ENCODE data around the gene PITPNM3.

The PITPNM3 gene

DNA sequence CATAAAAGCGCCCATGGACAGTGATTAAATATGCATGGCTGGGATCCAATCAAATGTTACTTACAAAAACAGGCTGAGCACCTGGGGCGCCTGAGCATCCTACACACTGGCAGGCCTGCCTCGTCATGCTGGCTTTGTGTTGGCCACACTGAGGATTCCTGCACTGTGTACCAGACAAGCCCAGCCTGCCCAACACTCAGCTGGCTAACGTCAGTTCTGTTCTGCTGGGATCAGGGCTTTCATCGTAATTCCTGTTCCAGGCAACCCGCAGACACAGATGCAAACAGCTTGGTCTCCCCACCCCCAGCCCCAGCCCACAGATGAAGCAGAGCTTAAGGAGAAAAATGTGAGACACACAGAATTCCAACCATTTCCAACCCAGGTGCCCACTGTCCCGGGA, 81.4 kb downstream of the PITPNM3 start:
- H3K4me3 ChIP-seq (ENCODE audit: low read depth, low read length), result no peak overlapping the region
- TF ChIP-seq, protein P1, sequence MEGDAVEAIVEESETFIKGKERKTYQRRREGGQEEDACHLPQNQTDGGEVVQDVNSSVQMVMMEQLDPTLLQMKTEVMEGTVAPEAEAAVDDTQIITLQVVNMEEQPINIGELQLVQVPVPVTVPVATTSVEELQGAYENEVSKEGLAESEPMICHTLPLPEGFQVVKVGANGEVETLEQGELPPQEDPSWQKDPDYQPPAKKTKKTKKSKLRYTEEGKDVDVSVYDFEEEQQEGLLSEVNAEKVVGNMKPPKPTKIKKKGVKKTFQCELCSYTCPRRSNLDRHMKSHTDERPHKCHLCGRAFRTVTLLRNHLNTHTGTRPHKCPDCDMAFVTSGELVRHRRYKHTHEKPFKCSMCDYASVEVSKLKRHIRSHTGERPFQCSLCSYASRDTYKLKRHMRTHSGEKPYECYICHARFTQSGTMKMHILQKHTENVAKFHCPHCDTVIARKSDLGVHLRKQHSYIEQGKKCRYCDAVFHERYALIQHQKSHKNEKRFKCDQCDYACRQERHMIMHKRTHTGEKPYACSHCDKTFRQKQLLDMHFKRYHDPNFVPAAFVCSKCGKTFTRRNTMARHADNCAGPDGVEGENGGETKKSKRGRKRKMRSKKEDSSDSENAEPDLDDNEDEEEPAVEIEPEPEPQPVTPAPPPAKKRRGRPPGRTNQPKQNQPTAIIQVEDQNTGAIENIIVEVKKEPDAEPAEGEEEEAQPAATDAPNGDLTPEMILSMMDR (IDR thresholded peaks at IDR 0.05; ENCODE audit: borderline replicate concordance, insufficient read depth, low read depth, low read length), result no peak

DNA sequence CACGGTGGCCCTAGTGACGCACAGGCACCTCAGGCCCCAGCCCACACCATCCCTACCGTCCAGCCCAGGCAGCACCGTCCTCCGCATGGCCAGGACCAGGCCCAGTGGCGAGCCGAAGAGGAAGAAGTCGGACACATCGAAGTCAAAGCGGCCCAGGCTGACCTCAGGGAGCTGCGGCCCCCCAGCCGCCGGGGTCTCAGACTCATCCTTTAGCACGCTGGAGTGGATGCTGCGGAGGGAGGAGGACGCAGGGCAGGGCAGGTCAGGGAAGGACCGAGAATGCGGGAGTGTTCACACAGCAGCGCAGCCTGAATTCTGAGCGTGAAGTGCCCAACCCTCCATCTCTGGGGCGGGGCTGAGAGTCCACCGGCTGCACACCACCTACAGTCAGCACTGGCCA, 82.0 kb downstream of the PITPNM3 start:
- H3K4me3 ChIP-seq (ENCODE audit: low read depth, low read length), result no peak overlapping the region
- TF ChIP-seq, protein P1 (IDR thresholded peaks at IDR 0.05; ENCODE audit: borderline replicate concordance, insufficient read depth, low read depth, low read length), result no peak

DNA sequence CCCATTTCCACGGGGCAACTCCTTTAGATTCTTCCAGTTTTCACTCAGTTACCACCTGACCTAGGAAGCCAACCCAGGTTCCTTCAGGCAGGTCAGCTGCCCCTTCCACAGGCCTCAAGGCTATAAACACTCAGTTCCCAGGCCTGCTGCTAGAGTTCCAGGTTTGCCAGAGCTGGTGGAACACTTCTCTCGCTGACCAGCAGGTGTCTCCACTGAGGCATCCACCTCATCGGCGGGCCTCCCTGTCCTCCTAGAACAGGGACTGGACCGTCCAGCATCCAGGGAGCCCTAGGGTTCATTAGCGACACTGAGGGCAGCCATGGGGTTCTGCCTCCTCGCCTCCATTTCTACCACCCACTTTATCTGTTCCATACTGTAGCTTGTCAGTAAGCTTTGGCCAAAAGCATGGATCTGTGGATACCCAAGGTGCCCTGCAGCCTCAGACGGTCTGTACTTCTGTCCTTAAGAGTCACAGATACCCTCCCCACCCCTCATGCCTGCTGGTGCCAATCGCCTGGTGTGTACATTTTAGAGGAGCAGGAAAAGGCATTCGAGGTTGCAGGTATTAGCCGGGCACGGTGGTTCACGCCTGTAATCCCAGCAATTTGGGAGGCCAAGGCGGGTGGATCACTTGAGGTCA, 83.1 kb downstream of the PITPNM3 start:
- TF ChIP-seq, protein P1 (IDR thresholded peaks at IDR 0.05; ENCODE audit: borderline replicate concordance, insufficient read depth, low read depth, low read length), result peak; percentile 96
- no peak overlapping the region for H3K4me3 ChIP-seq (ENCODE audit: low read depth, low read length)

DNA sequence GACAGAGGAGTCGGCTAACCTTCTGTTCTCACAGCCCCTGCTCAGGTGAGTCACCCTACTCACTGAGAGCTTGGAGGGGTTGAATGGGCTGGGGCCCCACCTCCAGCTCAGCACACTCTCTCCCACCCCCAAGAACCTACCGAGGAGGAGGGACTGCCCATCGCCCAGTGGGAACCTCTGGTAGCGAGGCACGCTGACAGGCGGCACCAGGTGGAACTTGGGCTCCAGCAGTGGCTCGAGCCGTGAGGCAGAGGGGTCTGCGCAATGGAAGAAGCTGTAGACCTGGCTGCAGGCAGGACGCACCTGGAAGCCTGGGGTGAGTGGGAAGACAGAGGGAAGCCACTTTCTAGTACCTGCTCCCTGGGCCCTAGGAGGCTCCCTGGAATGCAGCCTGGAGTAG, 83.8 kb downstream of the PITPNM3 start:
- H3K4me3 ChIP-seq (ENCODE audit: low read depth, low read length), result no peak overlapping the region
- TF ChIP-seq, protein P1 (IDR thresholded peaks at IDR 0.05; ENCODE audit: borderline replicate concordance, insufficient read depth, low read depth, low read length), result no peak

DNA sequence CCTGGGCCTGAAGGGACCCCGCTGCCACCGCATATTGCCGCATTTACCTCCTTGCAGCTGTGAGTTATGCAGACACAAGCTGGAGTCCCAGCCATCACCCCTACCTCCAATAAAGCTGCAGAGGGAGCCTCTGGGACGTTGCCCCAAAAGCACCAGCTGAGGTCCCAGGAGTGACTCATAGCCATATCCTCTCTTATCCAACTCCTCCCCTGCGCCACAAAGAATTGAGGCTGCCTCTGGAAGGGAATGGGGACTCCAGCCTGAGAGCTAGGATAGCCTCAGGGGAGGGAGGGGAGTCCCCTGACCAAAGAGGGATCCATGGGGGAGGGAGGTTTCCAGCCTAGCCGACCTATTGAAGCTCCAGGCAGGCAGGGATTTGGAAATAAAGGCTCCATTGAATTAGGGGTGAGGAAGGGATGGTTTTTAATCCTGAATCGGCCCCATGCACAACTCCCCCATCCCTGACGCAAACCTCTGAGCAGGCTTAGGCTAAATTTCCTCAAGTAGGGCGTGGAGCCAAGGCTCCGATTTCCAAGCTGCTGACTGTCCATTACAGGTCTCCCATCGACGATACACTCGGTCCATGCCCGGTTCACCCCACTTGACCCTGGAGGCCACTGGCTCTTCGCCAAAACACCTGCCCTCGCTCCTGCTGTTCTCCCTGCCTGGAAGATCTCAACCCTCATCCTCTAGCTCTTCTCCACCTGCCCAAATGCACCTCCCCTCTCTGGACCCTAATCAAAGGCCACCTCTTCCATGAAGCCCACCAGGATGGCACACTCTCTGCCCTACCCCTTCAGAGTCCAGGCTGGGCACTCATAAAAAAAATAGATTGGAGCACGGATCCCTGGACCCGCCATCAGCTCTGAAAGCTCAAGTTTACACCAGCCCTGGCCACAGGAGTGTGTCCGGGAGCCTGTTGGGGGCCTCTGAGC, 84.6 kb downstream of the PITPNM3 start:
- no peak overlapping the region for H3K4me3 ChIP-seq (ENCODE audit: low read depth, low read length)
- TF ChIP-seq, protein P1 (IDR thresholded peaks at IDR 0.05; ENCODE audit: borderline replicate concordance, insufficient read depth, low read depth, low read length), result no peak

DNA sequence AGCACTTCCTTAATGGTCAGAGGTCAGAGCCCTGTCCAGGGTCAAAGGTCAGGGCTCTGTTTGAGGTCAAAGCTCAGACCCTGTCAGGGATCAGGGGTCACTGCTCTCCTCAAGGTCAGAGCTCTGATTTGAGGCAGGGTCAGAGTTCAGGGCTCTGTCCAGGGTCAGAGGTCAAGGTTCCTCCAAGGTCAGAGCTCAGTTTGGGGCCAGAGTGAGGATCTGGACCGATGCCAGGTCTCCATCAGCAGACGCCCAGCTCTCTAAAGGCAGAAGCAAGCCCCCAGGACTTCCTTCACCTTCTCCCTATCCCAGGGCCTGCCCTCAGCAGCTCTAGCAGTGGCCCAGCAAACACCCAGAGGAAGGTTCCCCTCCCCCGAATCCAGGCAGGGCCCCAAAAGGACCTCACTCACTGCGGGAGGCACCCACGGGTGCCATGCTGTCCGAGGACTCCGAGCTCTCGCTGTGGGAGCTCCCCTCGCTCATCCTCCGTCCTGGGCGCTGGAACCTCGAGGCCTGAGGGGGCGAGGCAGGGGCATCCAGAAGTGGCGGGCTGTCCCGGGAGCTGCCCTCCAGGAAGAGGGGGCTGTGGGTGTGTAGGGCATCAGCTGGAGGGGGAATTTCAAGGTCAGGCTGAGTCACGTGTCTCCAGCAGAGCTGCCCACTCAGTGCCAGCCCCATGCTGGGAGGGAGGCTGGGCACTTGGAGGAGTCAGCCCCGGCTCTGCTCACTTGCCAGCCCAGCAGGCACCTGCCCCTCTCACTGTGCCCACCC, 85.4 kb downstream of the PITPNM3 start:
- no peak overlapping the region for H3K4me3 ChIP-seq (ENCODE audit: low read depth, low read length)
- TF ChIP-seq, protein P1 (IDR thresholded peaks at IDR 0.05; ENCODE audit: borderline replicate concordance, insufficient read depth, low read depth, low read length), result no peak

All from GM12875 (cell line).